NCI-H82 treated with DMSO at 0.1 percent for 48 hours (cell line): Measurements from ENCODE around the gene VTI1A.
"Not testable (repeated sequence)": the region's sequence is repeated elsewhere in the genome, so short reads cannot be mapped to it uniquely, and the experiment has no call there.

Experiments
- DNase-seq: peaks from one replicate; lab custom pipeline; 2025; ENCODE audit not compliant: unreplicated experiment; lab: John Stamatoyannopoulos, UW

VTI1A gene

GRCh38 chr10:112454910-112455779 is 8.1 kb downstream of the VTI1A start:
- DNase-seq, result no peak

- DNase-seq, result no peak
Measured at GRCh38 chr10:112456533-112456932, 9.5 kb downstream of the VTI1A start.

GRCh38 chr10:112460366-112460765 is 13.4 kb downstream of the VTI1A start:
- DNase-seq, result no peak

GRCh38 chr10:112461029-112461887 is 14.2 kb downstream of the VTI1A start:
- DNase-seq, result no peak

GRCh38 chr10:112464074-112464473 is 17.1 kb downstream of the VTI1A start:
- DNase-seq, result not testable (repeated sequence)

GRCh38 chr10:112465299-112465883 is 18.4 kb downstream of the VTI1A start:
- DNase-seq, result no peak

- no peak for DNase-seq
Measured at GRCh38 chr10:112466802-112467201, 19.8 kb downstream of the VTI1A start.

- no peak for DNase-seq
Measured at GRCh38 chr10:112467541-112468075, 20.6 kb downstream of the VTI1A start.

GRCh38 chr10:112471878-112472487 is 25.0 kb downstream of the VTI1A start:
- peak; percentile 22 for DNase-seq

GRCh38 chr10:112475575-112476218 is 28.7 kb downstream of the VTI1A start:
- no peak for DNase-seq

- no peak for DNase-seq
Measured at GRCh38 chr10:112481602-112482001, 34.6 kb downstream of the VTI1A start.

- DNase-seq, result no peak
Measured at GRCh38 chr10:112484399-112484798, 37.4 kb downstream of the VTI1A start.

- DNase-seq, result no peak
Measured at GRCh38 chr10:112487964-112488363, 40.9 kb downstream of the VTI1A start.

GRCh38 chr10:112490545-112490944 is 43.5 kb downstream of the VTI1A start:
- no peak for DNase-seq

- no peak for DNase-seq
Measured at GRCh38 chr10:112491144-112491543, 44.1 kb downstream of the VTI1A start.

GRCh38 chr10:112492736-112493135 is 45.7 kb downstream of the VTI1A start:
- DNase-seq, result no peak

- no peak for DNase-seq
Measured at GRCh38 chr10:112497347-112497950, 50.4 kb downstream of the VTI1A start.

- DNase-seq, result no peak
Measured at GRCh38 chr10:112498806-112499205, 51.8 kb downstream of the VTI1A start.

GRCh38 chr10:112499985-112500384 is 53.0 kb downstream of the VTI1A start:
- not testable (repeated sequence) for DNase-seq

- DNase-seq, result no peak
Measured at GRCh38 chr10:112502536-112502935, 55.5 kb downstream of the VTI1A start.
